Sigmoid colon (tissue), 7 donors: Measurements from ENCODE around the gene KRTAP12-4. TPM values are rescaled to one million over a fixed set of nuclear protein-coding genes. Genes with fewer than 3 reads are reported as not detected.
"Not testable (repeated sequence)": the region's sequence is repeated elsewhere in the genome, so short reads cannot be mapped to it uniquely, and the experiment has no call there.

Experiments
- DNase-seq: peaks from one replicate; pipeline ENCODE4 v3.0.0-alpha.2; 2019
- H3K27ac ChIP-seq, 4 donors: fragments of 200-600 bp; sonication (generic); one replicate each; pipeline ENCODE4 v1.5.1; 2016 to 2019; ENCODE audit warnings: mild to moderate bottlenecking in 1 of 4
- H3K27me3 ChIP-seq, 3 donors: fragments of 200-600 bp; sonication (generic); one replicate each; pipeline ENCODE4 v1.5.1; 2019; ENCODE audit warnings: mild to moderate bottlenecking in 1 of 3
- H3K36me3 ChIP-seq, 4 donors: fragments of 200-600 bp; sonication (generic); one replicate each; pipeline ENCODE4 v1.5.1; 2016 to 2019
- H3K4me1 ChIP-seq, 4 donors: fragments of 200-600 bp; sonication (generic); one replicate each; pipeline ENCODE4 v1.5.1; 2017 to 2019
- H3K4me3 ChIP-seq, 4 donors: fragments of 200-600 bp; sonication (generic); one replicate each; pipeline ENCODE4 v1.5.1; 2017 to 2019; ENCODE audit warnings: mild to moderate bottlenecking in 2 of 4, moderate library complexity in 1 of 4
- H3K9me3 ChIP-seq, 4 donors: fragments of 200-600 bp in 3 of 4; sonication (generic) in 3 of 4; one replicate each; pipeline versions ENCODE4 v1.5.1 to v1.6.1; 2013 to 2019
- CTCF ChIP-seq, 4 experiments: fragments of 450-650 bp in 3 of 4; fragments of 200-600 bp in 1 of 4; IDR thresholded peaks; one replicate each; pipeline ENCODE4 v1.5.1; 2016 to 2019; ENCODE audit warnings: antibody characterized with exemption in 4 of 4, mild to moderate bottlenecking in 3 of 4, moderate library complexity in 2 of 4
- EP300 ChIP-seq, 4 donors: sonication (generic); formaldehyde crosslinking; IDR thresholded peaks; one replicate each; pipeline ENCODE4 v1.6.1; 2017; ENCODE audit warnings: antibody characterized with exemption in 4 of 4
- POLR2A ChIP-seq, 2 donors: fragments of 450-650 bp; IDR thresholded peaks; one replicate each; pipeline ENCODE4 v1.6.1; 2016; ENCODE audit warnings: antibody characterized with exemption in 2 of 2, mild to moderate bottlenecking in 2 of 2, moderate library complexity in 2 of 2
- POLR2AphosphoS5 ChIP-seq, 4 donors: sonication (generic); formaldehyde crosslinking; IDR thresholded peaks; one replicate each; pipeline ENCODE4 v1.6.1; 2017; ENCODE audit warnings: antibody characterized with exemption in 4 of 4
- WGBS, 2 donors: extraction: QIAGEN DNeasy Blood & Tissue Kit; methylation state at CpG; one replicate each; pipeline ENCODE4 v1.1.7; 2013; 5-methylcytosine and 5-hydroxymethylcytosine counted together
- intact Hi-C: fragments of 100-400 bp; cut with DNase I; formaldehyde crosslinking; loops from one replicate; pipeline ENCODE4 v1.15.1; 2023
- polyA plus RNA-seq, 3 donors: library from polyadenylated mRNA; stranded (reverse); fragments of 200-250 nt; gene quantifications; one replicate each; pipeline ENCODE4 v1.2.3, GENCODE V29; 2013
- total RNA-seq, 4 donors: library from RNA; depleted of rRNA; stranded (reverse); fragments of >200 nt; gene quantifications; one replicate each; pipeline ENCODE4 v1.1.0, GENCODE V29; 2016
- donor health status: healthy with polysubstance abuse.
- donor health status: Bipolar disorder and iron deficiency.
- donor health status: healthy.

The KRTAP12-4 gene
- total and polyA plus RNA-seq, 7 donors, result not detected

DNA sequence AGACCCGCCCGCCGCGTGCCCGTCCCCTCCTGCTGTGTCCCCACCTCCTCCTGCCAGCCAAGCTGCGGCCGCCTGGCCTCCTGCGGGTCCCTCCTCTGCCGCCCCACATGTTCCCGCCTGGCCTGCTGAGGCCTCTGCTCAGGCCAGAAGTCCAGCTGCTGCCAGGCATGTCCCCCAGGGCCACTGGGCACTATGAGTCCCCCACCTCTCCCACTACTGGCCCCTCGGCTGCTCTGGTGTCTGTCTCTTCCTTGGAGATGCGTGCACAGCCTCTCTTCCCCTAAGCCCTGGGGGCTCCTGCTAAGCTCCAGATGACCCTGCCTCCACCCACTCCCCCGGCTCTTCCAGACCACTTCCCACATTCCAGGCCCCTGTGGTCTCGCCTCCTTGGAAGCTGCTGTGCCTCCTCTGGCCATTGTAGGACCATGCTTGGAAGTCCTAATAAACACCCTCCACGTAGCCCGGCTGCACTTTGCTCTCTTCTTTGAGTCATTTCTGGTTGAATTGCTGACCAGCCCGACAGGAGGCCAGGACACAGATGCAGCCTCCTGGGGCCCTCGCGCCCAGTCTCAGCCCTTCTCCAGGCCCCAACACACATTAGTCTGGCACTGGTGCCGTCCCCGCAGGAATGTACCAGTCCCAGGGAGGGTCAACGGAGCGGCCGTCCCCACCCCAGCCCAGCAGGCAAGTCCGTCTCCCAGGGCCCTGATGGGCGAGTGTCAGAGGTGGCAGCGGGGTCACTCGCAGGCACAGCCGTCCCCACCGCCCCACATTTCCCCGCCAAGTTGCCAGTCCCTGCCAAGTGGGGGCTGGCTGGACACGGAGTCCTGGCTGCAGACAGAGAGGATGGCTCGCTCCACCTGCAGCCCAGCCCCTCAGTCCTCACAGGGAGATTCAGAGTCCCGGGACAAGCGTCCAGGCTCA is 43.6 kb upstream of the KRTAP12-4 start:
- WGBS, 2 donors, result 26 to 35% methylated on average over 35 of the region's 35 CpGs
- no peaks in the 10 kb centered on the region for H3K36me3 ChIP-seq
- H3K4me3 ChIP-seq, result no peak overlapping the region
- H3K27me3 ChIP-seq, result peaks cover 10 to 65% (median 43%) of the 10 kb centered on the region in 3 donors
- DNase-seq, result no peak
- peaks cover 0 to 7% (median 1%) of the 10 kb centered on the region in 4 donors for H3K9me3 ChIP-seq
- intact Hi-C loops, result loop anchor here (10.0 kb wide), 1 partner anchor 57 kb away; no protein-coding TSS in a partner anchor
- H3K4me1 ChIP-seq, result no peaks in the 10 kb centered on the region
- H3K27ac ChIP-seq, result no peak overlapping the region
- TF ChIP-seq POLR2A (IDR thresholded peaks at IDR 0.05), result no peak
- TF ChIP-seq POLR2AphosphoS5 (IDR thresholded peaks at IDR 0.05), result no peak
- no peak for TF ChIP-seq CTCF (IDR thresholded peaks at IDR 0.05)
- no peak for TF ChIP-seq EP300 (IDR thresholded peaks at IDR 0.05)

DNA sequence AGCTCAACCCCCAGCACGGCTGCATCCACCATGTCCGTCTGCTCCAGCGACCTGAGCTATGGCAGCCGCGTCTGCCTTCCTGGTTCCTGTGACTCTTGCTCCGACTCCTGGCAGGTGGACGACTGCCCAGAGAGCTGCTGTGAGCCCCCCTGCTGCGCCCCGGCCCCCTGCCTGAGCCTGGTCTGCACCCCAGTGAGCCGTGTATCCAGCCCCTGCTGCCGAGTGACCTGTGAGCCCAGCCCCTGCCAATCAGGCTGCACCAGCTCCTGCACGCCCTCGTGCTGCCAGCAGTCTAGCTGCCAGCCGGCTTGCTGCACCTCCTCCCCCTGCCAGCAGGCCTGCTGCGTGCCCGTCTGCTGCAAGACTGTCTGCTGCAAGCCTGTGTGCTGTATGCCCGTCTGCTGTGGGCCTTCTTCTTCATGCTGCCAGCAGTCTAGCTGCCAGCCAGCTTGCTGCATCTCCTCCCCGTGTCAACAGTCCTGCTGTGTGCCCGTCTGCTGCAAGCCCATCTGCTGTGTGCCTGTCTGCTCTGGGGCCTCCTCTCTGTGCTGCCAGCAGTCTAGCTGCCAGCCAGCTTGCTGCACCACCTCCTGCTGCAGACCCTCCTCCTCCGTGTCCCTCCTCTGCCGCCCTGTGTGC is 42.8 kb upstream of the KRTAP12-4 start, which contains the start of gene KRTAP10-12:
TSS of gene KRTAP10-12 (plus strand) at position 1 of the 639 bp plus-strand sequence. CDS start at position 31, 30 bp downstream.
- not testable (repeated sequence) for H3K4me1 ChIP-seq, DNase-seq, H3K9me3 ChIP-seq, H3K36me3 ChIP-seq, H3K4me3 ChIP-seq, H3K27ac ChIP-seq
- 32 to 56% methylated on average over 21 of the region's 21 CpGs for WGBS, 2 donors
- intact Hi-C loops, result loop anchor here (10.0 kb wide), 1 partner anchor 58 kb away; no protein-coding TSS in a partner anchor
- peaks cover 10 to 58% (median 40%) of the 10 kb centered on the region in 3 donors for H3K27me3 ChIP-seq

DNA sequence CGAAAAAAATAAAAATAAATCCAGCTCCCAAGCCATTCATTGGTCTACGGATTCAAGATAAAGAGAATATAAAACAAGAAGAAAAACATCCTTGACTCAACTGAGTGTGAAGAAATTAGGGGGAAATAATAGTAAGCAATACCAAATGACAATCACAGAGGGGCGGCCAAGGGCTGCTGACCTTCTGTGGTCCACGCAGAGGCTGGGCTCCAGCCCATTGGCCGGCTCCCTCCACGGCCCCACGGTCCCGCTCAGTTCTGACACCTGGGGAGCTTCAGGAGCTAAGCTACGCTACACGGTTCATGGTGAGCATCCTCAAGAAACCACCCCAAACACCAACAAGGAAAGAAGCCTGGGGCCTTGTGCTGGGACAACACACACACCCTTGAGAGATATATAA is 42.1 kb upstream of the KRTAP12-4 start:
- 63 to 75% methylated on average over 10 of the region's 10 CpGs for WGBS, 2 donors
- DNase-seq, result no peak
- Histone ChIP-seq H3K4me3 (no peak overlapping the region), H3K36me3 (no peaks in the 10 kb centered on the region), H3K27me3 (peaks cover 10 to 50% (median 40%) of the 10 kb centered on the region in 3 donors), H3K27ac (no peak overlapping the region), H3K9me3 (peaks cover 0 to 7% (median 1%) of the 10 kb centered on the region in 4 donors), H3K4me1 (no peaks in the 10 kb centered on the region)
- TF ChIP-seq POLR2AphosphoS5 (IDR thresholded peaks at IDR 0.05), result no peak
- no peak for TF ChIP-seq EP300 (IDR thresholded peaks at IDR 0.05)
- intact Hi-C loops, result loop anchor here (10.0 kb wide), 1 partner anchor 58 kb away; no protein-coding TSS in a partner anchor

- no peak overlapping the region for H3K4me3 ChIP-seq
- no peak for DNase-seq
- H3K27ac ChIP-seq, result no peak overlapping the region
- no peaks in the 10 kb centered on the region for H3K4me1 ChIP-seq
- H3K36me3 ChIP-seq, result no peaks in the 10 kb centered on the region
- TF ChIP-seq CTCF (IDR thresholded peaks at IDR 0.05), result no peak
- TF ChIP-seq POLR2A (IDR thresholded peaks at IDR 0.05), result no peak
- TF ChIP-seq EP300 (IDR thresholded peaks at IDR 0.05), result no peak
- no peak for TF ChIP-seq POLR2AphosphoS5 (IDR thresholded peaks at IDR 0.05)
- WGBS, 2 donors, result 74 to 79% methylated on average over 8 of the region's 8 CpGs
- peaks cover 10 to 41% (median 31%) of the 10 kb centered on the region in 3 donors for H3K27me3 ChIP-seq
- intact Hi-C loops, result loop anchor here (10.0 kb wide), 1 partner anchor 59 kb away; no protein-coding TSS in a partner anchor
- H3K9me3 ChIP-seq, result peaks cover 0 to 7% (median 1%) of the 10 kb centered on the region in 4 donors
Measured at GRCh38 chr21:44695641-44696040, 41.2 kb upstream of the KRTAP12-4 start.

- intact Hi-C loops, result loop anchor here (10.0 kb wide), 1 partner anchor 60 kb away; no protein-coding TSS in a partner anchor
- Histone ChIP-seq H3K4me1 (no peaks in the 10 kb centered on the region), H3K4me3 (no peak overlapping the region), H3K27me3 (peaks cover 10 to 36% (median 27%) of the 10 kb centered on the region in 3 donors), H3K27ac (no peak overlapping the region), H3K9me3 (peaks cover 0 to 7% (median 1%) of the 10 kb centered on the region in 4 donors), H3K36me3 (no peaks in the 10 kb centered on the region)
- 64 to 71% methylated on average over 8 of the region's 8 CpGs for WGBS, 2 donors
- no peak for DNase-seq
- no peak for TF ChIP-seq POLR2AphosphoS5 (IDR thresholded peaks at IDR 0.05)
Measured at GRCh38 chr21:44695184-44695583, 40.7 kb upstream of the KRTAP12-4 start.

DNA sequence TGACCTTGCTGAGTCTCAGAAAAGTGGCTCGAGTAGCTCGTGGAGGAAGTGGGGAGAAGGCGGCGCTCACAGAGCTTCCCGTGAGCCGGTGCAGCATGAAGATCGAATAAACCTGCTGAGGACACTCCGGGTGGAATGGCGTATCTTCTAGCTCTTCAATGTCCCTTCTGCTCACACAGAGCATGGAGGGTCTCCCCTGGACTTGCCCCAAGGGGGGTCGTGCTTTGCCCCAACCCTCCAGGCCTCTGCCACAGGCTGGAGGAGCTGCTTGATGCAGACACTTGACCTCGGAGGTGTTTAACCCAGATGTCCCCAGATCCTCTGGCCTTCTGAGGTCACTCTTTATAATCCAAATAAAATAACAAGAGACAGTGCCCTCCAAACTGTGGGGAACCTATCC is 40.3 kb upstream of the KRTAP12-4 start:
- intact Hi-C loops, result loop anchor here (10.0 kb wide), 1 partner anchor 60 kb away; no protein-coding TSS in a partner anchor

More for the DNA sequence above, 40.3 kb upstream of the KRTAP12-4 start:
- WGBS, 2 donors, result 68 to 69% methylated on average over 11 of the region's 11 CpGs
- Histone ChIP-seq H3K4me1 (no peaks in the 10 kb centered on the region), H3K4me3 (no peak overlapping the region), H3K9me3 (peaks cover 0 to 7% (median 1%) of the 10 kb centered on the region in 4 donors), H3K27ac (no peak overlapping the region), H3K27me3 (peaks cover 10 to 32% (median 23%) of the 10 kb centered on the region in 3 donors), H3K36me3 (no peaks in the 10 kb centered on the region)
- no peak for DNase-seq
- TF ChIP-seq POLR2A (IDR thresholded peaks at IDR 0.05), result no peak
- TF ChIP-seq POLR2AphosphoS5 (IDR thresholded peaks at IDR 0.05), result no peak
- TF ChIP-seq EP300 (IDR thresholded peaks at IDR 0.05), result no peak
- TF ChIP-seq CTCF (IDR thresholded peaks at IDR 0.05), result no peak
